HG02852 (cell line): ENCODE measurements around the gene TPCN2.

Source experiments
- ATAC-seq: cut with Tn5 transposase; IDR thresholded peaks from one replicate; pipeline ENCODE4 v1.9.1; 2021; ENCODE audit warnings: mild to moderate bottlenecking, moderate library complexity; ENCODE audit not compliant: unreplicated experiment

TPCN2 gene

DNA sequence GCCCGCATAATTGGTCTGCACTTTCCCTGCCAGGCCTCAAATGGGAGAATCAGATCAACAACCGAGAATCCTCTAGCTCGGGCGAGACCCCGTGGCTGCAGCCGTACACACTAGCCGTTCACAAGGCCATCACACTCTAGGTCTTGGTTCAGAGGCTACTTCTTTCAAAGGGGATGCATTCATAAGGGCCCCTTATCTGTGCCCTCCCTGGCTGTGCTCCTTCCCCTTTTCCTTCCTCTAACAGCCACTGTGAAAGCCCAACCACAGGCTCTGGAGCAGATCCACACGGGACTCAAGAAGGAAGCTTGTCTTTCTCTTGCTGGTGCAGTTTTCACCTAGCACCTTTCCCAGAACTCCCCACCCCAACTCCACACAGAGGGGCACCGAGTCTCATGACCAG, 131.5 kb downstream of the TPCN2 start:
- ATAC-seq = no peak

DNA sequence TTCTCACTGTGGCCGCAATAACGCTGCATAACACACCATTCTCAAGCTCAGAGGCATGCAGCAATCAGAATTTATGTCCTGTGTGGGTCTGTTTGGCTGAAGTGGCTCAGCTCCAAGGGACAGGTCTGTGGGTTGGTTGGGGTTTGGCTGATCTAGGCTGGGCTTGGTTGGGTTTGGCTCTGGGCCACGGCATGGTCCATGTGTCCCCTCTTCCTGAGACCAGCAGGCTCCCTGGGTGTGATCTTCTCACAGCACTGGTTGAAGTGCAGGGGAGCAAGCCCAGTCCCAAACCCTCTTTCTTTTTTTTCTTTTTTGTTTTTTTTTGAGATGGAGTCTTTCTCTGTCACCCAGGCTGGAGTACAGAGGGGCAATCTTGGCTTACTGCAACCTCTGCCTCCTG, 132.0 kb downstream of the TPCN2 start:
- ATAC-seq = no peak

DNA sequence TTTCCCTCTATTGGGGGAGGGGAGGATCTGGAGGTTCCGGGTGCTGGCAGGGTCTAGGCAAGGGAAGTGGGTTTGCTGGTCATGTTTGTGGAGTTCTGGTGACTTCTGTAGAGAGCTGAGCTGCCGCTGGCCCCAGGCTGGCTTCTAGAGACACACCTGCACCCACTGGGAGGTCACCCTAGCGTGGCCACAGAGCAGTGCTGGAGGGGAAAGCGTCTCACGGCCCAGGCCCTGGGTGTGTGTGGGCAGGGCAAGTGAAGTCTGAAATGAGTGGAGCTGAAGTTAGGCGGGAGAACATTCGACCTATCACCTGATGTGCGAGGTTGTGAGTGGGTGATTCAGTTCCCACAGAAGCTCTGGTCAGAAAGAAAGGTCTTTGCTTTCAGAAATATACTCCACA, 134.9 kb downstream of the TPCN2 start:
- peak; percentile 73 for ATAC-seq
